ENCODE results near the gene LRFN2.

Gene LRFN2

GRCh38 chr6:40386200-40386599 lies 201.0 kb downstream of the LRFN2 start:
- in situ Hi-C loops (cut with MboI; ENCODE audit: low sequenced_read_pairs) = no loop called here

- in situ Hi-C loops (cut with MboI; ENCODE audit: low sequenced_read_pairs) = no loop called here
Observed at GRCh38 chr6:40383348-40384115, 203.6 kb downstream of the LRFN2 start.

GRCh38 chr6:40380271-40380670 lies 206.9 kb downstream of the LRFN2 start:
- in situ Hi-C loops (cut with MboI; ENCODE audit: low sequenced_read_pairs) = no loop called here

- in situ Hi-C loops (cut with MboI; ENCODE audit: low sequenced_read_pairs) = no loop called here
Observed at GRCh38 chr6:40379811-40380210, 207.4 kb downstream of the LRFN2 start.

GRCh38 chr6:40378725-40379074 lies 208.5 kb downstream of the LRFN2 start:
- in situ Hi-C loops (cut with MboI; ENCODE audit: low sequenced_read_pairs) = no loop called here

GRCh38 chr6:40378071-40378724 lies 209.0 kb downstream of the LRFN2 start:
- in situ Hi-C loops (cut with MboI; ENCODE audit: low sequenced_read_pairs) = no loop called here

- in situ Hi-C loops (cut with MboI; ENCODE audit: low sequenced_read_pairs) = no loop called here
Observed at GRCh38 chr6:40377173-40377806, 209.9 kb downstream of the LRFN2 start.

GRCh38 chr6:40376113-40376650 lies 211.0 kb downstream of the LRFN2 start:
- in situ Hi-C loops (cut with MboI; ENCODE audit: low sequenced_read_pairs) = no loop called here

- in situ Hi-C loops (cut with MboI; ENCODE audit: low sequenced_read_pairs) = no loop called here
Observed at GRCh38 chr6:40373267-40373666, 213.9 kb downstream of the LRFN2 start.

GRCh38 chr6:40371621-40372020 lies 215.5 kb downstream of the LRFN2 start:
- in situ Hi-C loops (cut with MboI; ENCODE audit: low sequenced_read_pairs) = no loop called here

- in situ Hi-C loops (cut with MboI; ENCODE audit: low sequenced_read_pairs) = no loop called here
Observed at GRCh38 chr6:40371095-40371494, 216.1 kb downstream of the LRFN2 start.

GRCh38 chr6:40369891-40370290 lies 217.3 kb downstream of the LRFN2 start:
- in situ Hi-C loops (cut with MboI; ENCODE audit: low sequenced_read_pairs) = no loop called here

- in situ Hi-C loops (cut with MboI; ENCODE audit: low sequenced_read_pairs) = no loop called here
Observed at GRCh38 chr6:40369042-40369441, 218.1 kb downstream of the LRFN2 start.

- in situ Hi-C loops (cut with MboI; ENCODE audit: low sequenced_read_pairs) = no loop called here
Observed at GRCh38 chr6:40362859-40363258, 224.3 kb downstream of the LRFN2 start.

- in situ Hi-C loops (cut with MboI; ENCODE audit: low sequenced_read_pairs) = no loop called here
Observed at GRCh38 chr6:40359808-40360207, 227.4 kb downstream of the LRFN2 start.

GRCh38 chr6:40358473-40359460 lies 228.4 kb downstream of the LRFN2 start:
- in situ Hi-C loops (cut with MboI; ENCODE audit: low sequenced_read_pairs) = no loop called here

GRCh38 chr6:40356242-40356910 lies 230.8 kb downstream of the LRFN2 start:
- in situ Hi-C loops (cut with MboI; ENCODE audit: low sequenced_read_pairs) = no loop called here

- in situ Hi-C loops (cut with MboI; ENCODE audit: low sequenced_read_pairs) = no loop called here
Observed at GRCh38 chr6:40355532-40355931, 231.6 kb downstream of the LRFN2 start.

GRCh38 chr6:40355066-40355465 lies 232.1 kb downstream of the LRFN2 start:
- in situ Hi-C loops (cut with MboI; ENCODE audit: low sequenced_read_pairs) = no loop called here

GRCh38 chr6:40353967-40354452 lies 233.2 kb downstream of the LRFN2 start:
- in situ Hi-C loops (cut with MboI; ENCODE audit: low sequenced_read_pairs) = no loop called here
